HG02943 (cell line): ENCODE data around the gene DERA.
"Not testable (repeated sequence)": the region's sequence is repeated elsewhere in the genome, so short reads cannot be mapped to it uniquely, and the experiment has no call there.

Source experiments
- ATAC-seq: cut with Tn5 transposase; IDR thresholded peaks from one replicate; pipeline ENCODE4 v1.9.1; 2021; ENCODE audit warnings: mild to moderate bottlenecking, low read depth, moderate library complexity; ENCODE audit not compliant: unreplicated experiment

Gene DERA

DNA sequence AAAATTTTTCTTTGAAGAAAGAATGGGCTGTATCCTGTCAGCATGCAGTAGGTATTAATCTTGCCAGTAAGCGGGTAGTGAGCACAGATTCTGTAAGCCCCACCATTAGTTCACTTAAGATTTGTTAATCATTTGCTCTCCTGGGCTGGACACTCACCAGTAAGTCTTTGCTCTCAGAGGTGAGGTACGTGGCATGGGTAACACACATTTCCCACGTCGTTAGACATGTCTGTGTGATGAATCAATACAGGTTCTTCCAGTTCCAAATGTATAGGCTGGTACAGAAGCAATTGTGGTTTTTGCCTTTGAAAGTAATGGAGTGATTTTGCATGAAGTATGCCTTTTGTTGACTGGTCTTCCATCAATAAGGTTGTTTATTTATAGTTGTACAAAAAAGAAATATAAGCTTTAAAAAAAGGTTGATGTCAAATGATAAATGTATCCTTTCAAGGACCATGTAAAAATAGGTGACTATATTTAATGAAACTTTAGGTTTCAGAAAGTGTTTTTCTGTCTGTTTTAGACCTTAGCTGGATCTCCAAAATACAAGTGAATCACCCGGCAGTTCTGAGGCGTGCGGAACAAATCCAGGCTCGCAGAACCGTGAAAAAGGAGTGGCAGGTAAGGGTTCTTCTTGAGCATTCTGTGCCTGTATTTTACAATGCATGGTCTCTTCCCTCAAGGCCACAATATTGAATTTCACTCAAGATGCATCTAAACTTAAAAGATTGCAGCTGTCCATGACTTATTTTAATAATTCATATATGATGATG lies 45.5 kb downstream of the DERA start:
- no peak for ATAC-seq

- ATAC-seq: no peak
Measured at GRCh38 chr12:15962760-15963159, 51.6 kb downstream of the DERA start.

- ATAC-seq: no peak
Measured at GRCh38 chr12:15963271-15963670, 52.1 kb downstream of the DERA start.

GRCh38 chr12:15966426-15966825 lies 55.3 kb downstream of the DERA start:
- no peak for ATAC-seq

DNA sequence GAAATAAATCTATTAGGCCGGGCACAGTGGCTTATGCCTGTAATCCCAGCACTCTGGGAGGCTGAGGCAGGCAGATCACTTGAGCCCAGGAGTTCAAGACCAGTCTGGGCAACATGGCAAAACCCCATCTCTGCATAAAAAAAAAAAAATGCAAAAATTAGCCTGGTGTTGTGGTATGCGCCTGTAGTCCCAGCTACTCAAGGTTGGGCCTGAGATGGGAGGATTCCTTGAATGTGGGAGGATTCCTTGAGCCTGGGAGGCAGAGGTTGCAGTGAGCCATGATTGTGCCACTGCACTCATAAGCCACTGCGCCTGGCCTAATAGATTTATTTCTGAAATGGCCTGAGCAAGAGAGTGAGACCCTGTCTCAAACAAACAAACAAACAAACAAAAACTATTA lies 55.9 kb downstream of the DERA start:
- ATAC-seq: not testable (repeated sequence)

- no peak for ATAC-seq
Measured at GRCh38 chr12:15971211-15971610, 60.1 kb downstream of the DERA start.

DNA sequence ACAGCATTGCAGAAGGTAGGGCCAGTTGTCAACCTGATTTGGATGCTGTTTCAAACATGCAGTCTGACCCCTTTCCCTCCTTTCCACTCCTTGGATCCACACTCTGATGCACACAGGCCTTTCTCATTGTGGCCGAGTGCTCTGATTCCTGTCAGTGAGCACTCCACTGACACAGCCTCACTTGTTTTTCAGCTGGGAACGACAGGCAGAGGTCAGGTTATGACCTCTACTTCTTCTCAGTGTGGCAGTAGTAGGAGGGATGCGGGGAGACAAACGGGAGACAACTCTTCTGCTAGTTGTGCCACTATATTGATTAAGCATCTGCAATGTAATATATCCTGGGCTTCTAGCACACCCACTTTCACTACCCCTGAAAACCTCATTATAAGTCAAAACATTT lies 61.8 kb downstream of the DERA start:
- ATAC-seq: no peak

- ATAC-seq: no peak
Measured at GRCh38 chr12:15977999-15978951, 67.1 kb downstream of the DERA start.

DNA sequence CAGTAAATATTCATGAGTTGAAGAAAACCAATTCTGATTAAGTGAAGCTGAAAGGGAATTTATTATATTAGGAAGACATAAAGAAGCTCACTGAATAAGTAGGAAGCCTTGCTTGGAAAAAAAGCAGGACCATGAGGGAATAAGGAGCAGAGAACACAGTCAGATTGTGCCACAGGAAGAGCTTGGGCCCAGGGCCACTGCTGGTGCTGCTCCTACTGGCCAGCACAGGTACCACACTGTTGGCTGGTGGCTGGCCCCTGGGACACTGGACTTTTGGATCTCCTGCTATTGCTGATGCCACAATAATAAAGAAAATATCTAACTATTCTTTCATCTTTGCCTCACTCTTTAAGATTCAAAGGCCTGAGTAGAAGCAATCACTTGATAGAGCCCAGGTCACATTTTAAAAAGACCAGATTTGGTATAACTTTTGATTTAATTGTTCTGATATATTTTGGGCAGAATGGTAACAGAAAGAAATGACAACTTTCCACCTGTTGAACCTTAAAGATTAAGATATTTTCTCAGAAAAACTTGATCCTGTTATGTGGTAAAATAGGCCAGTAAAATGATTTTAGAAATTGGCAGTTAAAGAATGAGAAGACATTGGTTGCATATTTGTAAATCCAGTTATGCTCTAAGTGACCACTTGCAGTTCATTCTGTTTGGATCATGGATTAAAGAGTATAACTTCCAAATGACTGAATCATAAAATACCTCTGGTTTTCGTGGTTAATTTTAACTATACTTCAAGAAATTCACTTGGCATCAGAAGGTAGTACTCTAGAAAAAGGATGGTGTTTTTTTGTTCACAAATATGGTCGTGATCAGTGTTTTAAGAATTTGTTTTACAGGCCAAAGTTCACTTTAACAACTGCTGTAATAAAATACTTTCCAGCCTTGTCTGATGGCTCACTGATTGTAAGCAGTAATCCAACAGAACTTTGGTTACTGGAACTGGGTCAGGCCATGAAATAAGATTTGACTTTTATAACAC lies 68.3 kb downstream of the DERA start:
- no peak for ATAC-seq

- ATAC-seq: no peak
Measured at GRCh38 chr12:15982071-15982470, 70.9 kb downstream of the DERA start.

- ATAC-seq: no peak
Measured at GRCh38 chr12:15982471-15982870, 71.3 kb downstream of the DERA start.

GRCh38 chr12:15982921-15983320 lies 71.8 kb downstream of the DERA start:
- no peak for ATAC-seq

DNA sequence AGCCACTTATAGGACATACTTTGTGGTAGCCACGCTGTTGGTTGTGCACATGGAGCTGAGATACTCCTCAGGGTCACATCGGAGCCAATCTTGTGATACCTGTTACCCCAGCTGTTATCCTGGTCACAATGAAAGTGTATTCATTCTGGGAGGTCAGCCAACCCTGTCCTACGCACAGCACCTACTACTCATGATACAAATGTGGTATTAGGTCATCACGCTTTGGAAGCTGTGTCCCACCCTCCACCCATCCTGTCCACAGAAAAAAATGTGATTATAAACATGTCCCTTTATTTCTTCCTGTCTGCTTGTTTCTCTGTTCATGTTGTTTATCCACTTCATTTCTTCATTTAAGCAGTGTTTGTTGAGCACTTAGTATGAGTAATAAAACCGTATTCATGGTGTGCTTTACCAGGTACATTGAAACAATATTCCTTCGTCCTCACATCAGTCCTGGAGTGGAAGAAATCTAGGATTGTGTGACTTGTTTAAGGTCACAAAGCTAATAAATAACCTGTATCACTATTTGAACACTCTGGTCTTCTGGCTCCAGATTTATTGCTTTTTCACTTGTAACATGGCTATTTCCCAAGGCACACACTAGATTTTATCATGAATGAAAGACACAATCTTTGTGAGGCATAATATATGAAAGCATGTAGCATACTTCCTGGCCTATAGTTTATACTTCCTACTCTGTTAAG lies 73.1 kb downstream of the DERA start:
- no peak for ATAC-seq

DNA sequence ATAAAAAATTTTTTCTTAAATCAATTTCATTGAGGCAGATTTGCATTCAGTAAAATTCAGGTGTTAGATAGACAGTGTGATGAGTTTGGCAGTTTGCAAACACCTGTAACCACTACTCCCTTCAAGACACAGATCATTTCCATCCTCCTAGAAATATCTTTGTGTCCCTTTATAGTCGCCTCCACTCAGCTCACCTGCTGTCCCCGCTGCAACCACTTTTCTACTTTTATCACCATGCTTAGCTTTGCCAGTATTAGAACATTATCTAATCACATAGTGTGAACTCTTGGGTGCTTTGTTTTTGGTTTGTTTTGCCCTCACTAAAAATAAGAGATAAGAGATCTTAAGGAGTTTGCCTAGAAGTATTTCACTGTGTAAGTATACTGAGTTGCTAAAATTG lies 73.8 kb downstream of the DERA start:
- ATAC-seq: no peak

DNA sequence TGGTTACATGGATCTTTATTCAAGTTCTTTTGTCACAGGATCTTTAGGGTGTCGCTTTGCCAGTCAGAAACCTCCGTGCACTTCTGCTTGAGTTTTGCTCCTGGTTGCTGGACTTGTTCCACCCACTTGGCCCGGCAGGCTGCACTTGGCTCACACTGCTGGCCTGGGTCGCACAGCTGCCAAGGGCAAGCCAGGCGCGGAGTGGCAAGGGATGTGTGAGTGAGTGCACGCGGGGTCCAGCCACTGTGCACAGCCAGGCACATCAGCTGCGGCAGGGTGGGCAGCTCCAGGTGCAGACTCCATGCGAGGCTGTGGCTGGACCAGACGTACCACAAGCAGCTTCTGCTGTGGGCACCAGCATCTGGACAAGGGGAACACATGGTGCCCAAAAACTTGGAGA lies 76.6 kb downstream of the DERA start:
- ATAC-seq: no peak

DNA sequence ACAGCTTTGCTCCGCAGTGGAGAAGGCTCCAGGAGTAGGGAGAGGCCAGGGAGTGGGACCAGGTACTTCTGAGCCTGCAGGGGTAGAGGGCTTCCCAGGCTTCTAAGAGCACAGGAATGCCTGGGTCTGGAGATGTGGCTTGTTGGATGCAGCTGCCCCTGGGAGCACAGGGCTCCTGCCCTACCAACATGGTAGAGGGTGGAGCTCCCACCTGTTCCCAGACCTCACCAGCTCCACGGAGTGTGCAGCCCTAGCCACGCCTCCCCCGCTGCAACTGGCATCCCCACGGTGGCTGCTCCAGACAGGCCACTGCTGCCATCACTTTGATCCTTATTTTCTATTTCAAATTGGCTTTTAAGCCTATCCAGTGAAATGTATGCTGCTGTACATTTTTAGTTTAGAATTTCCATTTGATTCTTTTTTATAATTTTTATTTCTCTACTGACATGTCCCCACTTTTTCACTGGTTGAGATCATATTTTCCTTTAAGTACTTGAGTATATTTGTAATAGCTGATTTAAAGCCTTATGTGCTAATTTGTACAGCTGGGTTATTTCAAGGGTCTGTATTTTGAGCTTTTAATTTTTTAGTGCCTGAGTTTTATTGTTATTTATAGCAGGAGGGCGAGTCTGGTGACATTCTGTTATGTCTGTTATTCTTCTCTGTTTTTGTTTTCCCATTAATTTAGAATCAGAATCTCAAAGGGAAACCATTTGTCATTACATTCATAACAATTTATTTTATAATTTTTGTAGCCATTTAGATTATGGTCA lies 78.0 kb downstream of the DERA start:
- no peak for ATAC-seq

GRCh38 chr12:15995801-15996200 lies 84.7 kb downstream of the DERA start:
- ATAC-seq: no peak

GRCh38 chr12:15996254-15996653 lies 85.1 kb downstream of the DERA start:
- no peak for ATAC-seq

DNA sequence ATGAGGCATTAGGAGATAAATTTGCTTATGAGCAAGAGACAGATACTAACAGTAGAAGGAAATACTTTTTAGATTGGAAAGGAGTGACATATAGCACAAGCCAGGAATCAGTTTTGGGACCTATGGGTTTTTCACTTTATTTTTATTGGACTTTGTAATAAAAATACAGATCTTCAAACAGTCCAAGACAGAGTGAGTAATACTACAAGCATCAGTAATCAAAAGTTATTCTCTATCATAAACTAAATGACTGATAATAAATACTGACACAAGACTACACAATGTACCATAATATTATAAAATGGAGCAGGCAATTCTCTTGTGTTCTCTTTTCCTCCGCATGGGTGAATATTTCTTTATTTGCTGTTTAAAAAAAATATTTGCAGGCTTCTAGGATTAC lies 85.8 kb downstream of the DERA start:
- ATAC-seq: no peak
